Measurements from ENCODE around the gene SDF4.
"Not testable (repeated sequence)": the region's sequence is repeated elsewhere in the genome, so short reads cannot be mapped to it uniquely, and the experiment has no call there.

Gene SDF4

GRCh38 chr1:1196431-1197187 lies 35.2 kb downstream of the SDF4 start:
- DNase-seq, result no peak

GRCh38 chr1:1195726-1196125 lies 36.1 kb downstream of the SDF4 start:
- DNase-seq, result not testable (repeated sequence)

GRCh38 chr1:1194723-1195122 lies 37.1 kb downstream of the SDF4 start:
- no peak for DNase-seq

- no peak for DNase-seq
Observed at GRCh38 chr1:1191734-1192133, 40.1 kb downstream of the SDF4 start.

- DNase-seq, result no peak
Observed at GRCh38 chr1:1189111-1189510, 42.7 kb downstream of the SDF4 start.

- no peak for DNase-seq
Observed at GRCh38 chr1:1187938-1188337, 43.9 kb downstream of the SDF4 start.

GRCh38 chr1:1185101-1185765 lies 46.6 kb downstream of the SDF4 start:
- DNase-seq, result no peak

GRCh38 chr1:1183833-1184775 lies 47.7 kb downstream of the SDF4 start:
- DNase-seq, result no peak

GRCh38 chr1:1183221-1183747 lies 48.5 kb downstream of the SDF4 start:
- no peak for DNase-seq

GRCh38 chr1:1182491-1183220 lies 49.1 kb downstream of the SDF4 start:
- no peak for DNase-seq

- no peak for DNase-seq
Observed at GRCh38 chr1:1181938-1182410, 49.8 kb downstream of the SDF4 start.

GRCh38 chr1:1181129-1181937 lies 50.5 kb downstream of the SDF4 start:
- DNase-seq, result no peak

GRCh38 chr1:1179983-1180861 lies 51.6 kb downstream of the SDF4 start:
- no peak for DNase-seq

- DNase-seq, result no peak
Observed at GRCh38 chr1:1179346-1179982, 52.3 kb downstream of the SDF4 start.

- DNase-seq, result no peak
Observed at GRCh38 chr1:1178794-1179331, 52.9 kb downstream of the SDF4 start.

GRCh38 chr1:1177452-1178206 lies 54.2 kb downstream of the SDF4 start:
- DNase-seq, result no peak

GRCh38 chr1:1176931-1177330 lies 54.9 kb downstream of the SDF4 start:
- DNase-seq, result no peak

GRCh38 chr1:1176063-1176761 lies 55.6 kb downstream of the SDF4 start:
- DNase-seq, result not testable (repeated sequence)
